ENCODE measurements around the gene PSMD2.
A peak's percentile ranks its signal among the peaks of the same experiment; 100 is the strongest.
"Not testable (repeated sequence)": the region's sequence is repeated elsewhere in the genome, so short reads cannot be mapped to it uniquely, and the experiment has no call there.

PSMD2 gene

DNA sequence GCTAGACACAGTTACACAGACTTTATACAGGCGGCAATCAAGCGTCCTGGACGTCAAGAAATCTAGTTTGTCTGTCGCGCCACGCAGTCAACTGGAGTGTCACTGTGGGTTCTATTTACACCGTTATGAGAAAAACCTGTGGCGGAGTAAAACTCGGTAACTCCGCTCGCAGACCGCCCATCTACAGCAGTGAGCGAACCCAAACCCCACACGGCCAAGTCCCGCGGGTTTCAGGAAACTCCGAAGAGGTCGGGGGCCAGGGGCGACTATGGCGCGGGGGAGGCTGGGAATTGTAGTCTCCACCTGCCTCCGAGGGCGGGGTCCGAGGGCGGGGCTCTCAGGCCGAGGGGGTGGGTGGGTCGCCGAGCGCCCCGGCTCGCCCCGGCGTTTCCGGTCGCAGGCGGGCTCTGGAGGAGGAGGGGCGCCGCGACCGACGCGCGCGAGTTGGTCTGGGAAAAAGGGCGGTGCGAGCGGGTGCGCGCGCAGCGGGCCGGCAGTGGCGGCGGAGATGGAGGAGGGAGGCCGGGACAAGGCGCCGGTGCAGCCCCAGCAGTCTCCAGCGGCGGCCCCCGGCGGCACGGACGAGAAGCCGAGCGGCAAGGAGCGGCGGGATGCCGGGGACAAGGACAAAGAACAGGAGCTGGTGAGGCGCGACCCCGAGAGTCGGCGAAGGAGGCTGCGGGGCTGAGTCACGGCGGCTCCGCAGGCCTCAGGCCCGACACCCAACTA, at the start of gene PSMD2:
Gene PSMD2, plus strand, starts transcription at position 483 of the 729 bp plus-strand sequence. Its CDS starts 26 bp downstream, at position 509.
- peak; percentile 99 for DNase-seq

DNA sequence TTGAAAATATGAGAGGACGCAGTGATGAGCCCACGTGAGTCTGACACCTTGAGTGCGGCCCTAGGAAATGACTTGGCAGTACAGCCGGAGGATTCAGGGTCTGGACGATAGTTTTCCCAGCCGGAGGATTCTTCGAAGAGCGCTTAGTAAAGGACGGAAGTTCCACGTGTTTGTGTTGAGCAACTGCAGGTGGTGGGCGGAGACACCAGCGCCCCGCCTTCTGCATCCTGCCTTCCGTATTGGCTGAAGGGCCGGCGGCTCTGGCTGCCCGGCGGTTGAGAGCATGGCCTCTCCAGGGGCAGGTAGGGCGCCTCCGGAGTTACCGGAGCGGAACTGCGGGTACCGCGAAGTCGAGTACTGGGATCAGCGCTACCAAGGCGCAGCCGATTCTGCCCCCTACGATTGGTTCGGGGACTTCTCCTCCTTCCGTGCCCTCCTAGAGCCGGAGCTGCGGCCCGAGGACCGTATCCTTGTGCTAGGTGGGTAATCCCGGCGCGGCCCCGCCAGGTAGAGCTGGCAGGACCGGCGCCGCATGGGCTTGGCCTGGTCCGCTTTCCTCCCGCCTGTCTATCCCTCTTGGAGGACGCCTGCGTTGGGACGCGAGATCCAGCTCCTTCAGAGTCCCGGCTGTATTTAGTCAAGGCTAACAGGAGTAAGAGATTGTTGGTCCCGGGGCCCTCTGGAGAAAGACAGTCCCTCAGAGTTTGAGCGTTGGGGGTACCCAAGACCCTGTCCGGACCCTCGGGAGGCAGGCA, 49.5 kb upstream of the PSMD2 start, which contains the start of gene EEF1AKMT4:
Gene EEF1AKMT4, plus strand, starts transcription at position 261 of the 755 bp plus-strand sequence. Its CDS starts 23 bp downstream, at position 284.
- DNase-seq: peak; percentile 99

DNA sequence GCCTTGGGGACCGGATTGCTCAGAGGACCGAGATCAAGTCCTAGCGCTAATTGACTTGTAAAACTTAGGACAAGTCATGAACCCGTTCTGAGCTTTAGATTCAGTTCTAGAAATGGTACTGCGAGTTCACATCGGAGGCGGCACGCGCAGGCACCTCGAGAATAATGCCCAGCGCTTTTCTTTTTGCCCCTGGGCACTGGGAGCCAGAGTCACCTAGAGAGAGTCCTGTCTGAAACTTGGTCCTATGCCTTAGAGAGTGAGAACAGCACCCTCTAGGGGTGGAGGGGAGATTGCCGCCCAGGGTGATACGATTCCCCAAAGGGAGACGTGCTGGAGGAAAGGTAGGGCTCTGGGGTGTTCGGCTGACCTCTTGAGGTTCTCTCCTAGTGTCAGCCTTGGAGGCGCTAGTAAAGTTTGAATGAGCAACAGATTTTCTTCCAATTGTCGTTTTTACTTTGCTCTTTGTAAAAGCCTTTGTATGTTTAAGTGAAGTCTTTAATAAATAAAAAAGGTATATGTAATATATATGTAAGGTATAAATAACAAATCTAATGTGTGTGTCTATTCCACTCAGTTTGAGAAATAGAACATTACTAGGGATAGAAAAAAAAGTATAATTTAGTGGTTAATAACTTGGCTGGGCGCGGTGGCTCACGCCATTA, 48.7 kb upstream of the PSMD2 start:
- DNase-seq: peak; percentile 96

DNA sequence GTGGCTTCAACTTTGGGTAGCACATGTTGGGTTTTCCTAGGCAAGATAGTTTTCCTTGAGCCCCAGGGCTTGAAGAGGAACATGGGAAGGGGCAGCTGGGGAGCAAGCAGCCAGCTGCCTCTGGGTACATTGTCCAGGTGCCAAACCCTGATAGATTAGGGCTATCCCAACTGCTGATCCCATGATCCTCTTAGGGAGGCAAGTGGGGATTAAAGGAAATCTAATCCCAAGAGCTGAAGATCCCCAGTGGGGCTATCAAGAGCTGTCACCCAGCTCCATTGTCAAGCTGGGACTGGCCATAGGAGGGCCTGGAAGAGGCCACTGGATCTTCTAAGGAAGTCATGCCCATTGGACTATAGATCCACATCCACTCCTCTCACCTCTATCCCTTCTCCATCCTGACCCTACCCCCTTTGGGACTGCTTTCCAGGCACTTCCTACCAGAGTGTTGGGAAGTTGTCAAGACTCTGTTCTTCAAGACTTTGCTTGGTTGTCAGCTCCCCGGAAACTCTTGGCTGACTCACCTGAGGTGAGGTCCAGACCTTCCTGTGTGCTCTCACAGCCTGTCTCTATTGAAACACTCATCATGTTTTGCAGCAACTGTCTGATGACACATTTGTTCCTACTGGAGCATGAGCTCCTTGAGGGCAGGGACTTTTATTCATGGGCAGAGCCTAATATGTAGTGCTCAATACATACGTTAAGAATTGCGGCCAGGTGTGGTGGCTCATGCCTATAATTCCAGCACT, 43.6 kb upstream of the PSMD2 start:
- no peak for DNase-seq

DNA sequence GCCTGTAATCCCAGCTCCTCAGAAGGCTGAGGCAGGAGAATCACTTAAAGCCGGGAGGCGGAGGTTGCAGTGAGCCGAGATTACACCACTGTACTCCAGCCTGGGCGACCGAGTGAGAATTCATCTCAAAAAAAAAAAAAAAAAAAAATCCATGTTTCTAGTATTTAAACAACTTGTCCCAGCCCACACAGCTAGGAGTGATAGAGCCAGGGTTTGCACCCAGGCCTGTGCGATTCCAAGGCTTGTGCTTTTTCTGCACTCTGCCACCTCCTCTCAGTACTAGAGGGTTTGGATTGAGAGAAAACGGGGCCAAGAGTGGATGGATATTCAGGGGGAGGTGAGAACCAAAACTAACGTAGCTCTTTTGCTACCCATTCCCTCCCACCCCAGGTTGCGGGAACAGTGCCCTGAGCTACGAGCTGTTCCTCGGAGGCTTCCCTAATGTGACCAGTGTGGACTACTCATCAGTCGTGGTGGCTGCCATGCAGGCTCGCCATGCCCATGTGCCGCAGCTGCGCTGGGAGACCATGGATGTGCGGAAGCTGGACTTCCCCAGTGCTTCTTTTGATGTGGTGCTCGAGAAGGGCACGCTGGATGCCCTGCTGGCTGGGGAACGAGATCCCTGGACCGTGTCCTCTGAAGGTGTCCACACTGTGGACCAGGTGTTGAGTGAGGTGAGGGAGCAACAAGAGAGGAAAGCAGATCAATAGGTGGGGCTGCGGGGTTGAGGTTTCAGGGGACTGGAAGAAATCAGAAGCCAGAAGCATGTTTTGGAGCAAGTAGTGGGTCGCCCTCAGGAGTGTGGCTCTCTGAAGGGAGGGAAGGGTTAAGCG, 41.7 kb upstream of the PSMD2 start:
- no peak for DNase-seq

DNA sequence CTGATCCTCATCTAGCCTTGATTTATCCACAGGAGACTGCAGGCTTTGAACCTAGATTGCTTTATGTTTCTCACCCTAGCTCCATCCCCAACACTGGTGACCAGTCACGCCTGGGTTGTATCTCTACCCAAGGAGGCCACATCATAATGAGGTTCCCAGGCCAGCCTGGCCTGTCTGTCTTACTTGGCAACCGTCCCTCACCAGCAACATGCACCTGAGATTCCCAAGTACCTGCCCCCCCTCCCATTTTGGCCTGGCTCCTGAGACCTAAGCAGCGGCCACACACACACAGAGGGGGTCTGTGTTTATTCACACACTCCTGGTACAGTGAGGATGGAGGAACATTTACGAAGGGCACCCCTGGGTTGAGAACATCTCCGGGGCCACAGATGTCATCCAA, 40.1 kb upstream of the PSMD2 start:
- no peak for DNase-seq

DNA sequence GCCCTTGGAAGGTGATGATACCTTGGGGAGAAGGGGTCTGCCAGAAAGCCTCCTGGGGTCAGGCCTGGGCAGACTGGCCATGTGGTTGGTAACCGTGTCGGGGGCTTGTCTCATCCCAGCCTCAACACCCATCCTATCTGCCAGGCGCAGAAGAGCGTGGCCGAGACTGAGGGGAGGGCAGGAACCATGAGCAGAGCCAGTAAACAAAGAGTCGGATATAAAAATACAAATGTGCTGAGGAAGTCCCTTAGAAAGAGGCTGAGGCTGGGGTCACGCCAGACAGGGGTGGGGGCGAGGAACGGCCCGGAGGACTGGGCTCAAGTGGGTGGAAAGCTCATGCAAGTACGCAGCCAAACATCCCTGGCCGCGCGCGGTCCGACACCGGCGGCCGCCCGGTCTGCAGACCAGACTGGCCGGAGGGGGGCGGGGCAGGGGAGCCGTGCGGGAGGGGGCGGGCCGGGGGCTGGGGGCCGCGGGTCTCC, 39.6 kb upstream of the PSMD2 start:
- DNase-seq: no peak

DNA sequence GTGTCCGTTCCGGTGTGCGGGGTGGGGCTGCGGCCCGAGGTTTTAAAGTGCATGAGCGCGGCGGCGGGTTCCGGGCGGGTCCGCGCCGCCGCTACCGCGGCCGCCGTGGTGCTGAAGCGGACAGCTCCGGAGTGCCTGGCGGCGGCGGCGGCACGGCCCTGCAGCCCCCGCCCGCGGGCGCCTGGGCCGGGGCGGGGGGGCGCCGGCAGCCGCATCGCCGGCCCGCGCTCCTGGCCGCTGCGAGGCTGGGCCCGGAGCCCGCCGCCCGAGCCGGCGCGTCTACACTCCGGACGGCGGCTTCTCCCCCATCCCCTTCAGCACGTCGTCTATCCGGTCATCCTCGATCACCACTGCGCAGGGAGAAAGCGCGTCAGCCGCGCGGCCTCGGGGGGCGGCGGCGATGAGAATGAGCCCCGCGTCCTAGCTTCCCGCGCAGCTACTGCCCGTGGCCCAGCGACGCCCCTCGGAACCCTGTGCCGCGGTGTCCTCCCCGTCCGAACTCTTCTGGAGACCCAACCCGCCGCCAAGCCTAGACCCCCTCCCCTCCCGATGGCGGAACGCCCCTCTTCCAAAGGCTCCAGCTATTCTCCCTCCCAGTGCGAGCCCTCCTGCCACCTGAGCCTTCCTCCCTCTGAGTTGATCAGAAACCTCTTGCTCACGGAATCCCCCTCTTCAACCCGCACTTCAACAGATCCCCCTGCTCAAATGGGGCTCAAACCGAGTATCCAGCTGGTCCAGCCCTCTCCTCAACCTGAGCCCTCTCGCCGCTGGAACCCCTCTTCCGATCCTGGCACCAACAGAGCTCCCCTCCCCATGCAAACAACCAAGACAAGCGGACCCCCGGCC, 38.9 kb upstream of the PSMD2 start:
- no peak for DNase-seq

DNA sequence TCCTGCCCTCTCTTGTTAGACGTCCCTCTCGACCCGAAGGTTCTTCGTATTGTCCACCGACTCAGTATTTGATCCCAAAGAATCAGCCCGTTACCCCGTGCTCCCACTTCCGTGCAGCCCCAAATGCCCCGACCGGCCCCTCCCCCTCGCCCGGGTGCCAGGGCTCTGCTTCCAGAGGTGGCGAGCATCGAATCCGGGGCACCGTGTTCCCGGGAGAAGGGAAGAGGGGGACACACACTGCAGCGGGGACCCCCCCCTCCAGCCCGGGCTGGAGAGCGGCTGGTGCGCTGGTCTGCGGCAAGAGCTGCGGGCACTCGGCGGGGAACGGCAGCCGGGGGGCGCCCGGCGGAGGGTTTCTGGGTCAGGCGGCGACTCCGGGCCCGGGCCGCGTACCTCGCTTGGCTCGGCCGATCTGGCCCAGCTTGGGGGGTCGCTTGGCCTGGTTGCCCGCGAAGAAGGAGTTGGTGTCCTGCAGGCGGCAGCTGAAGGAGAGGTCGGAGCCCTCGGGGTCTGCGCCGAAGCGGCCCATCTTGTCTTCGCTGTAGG, 38.2 kb upstream of the PSMD2 start:
- no peak for DNase-seq

DNA sequence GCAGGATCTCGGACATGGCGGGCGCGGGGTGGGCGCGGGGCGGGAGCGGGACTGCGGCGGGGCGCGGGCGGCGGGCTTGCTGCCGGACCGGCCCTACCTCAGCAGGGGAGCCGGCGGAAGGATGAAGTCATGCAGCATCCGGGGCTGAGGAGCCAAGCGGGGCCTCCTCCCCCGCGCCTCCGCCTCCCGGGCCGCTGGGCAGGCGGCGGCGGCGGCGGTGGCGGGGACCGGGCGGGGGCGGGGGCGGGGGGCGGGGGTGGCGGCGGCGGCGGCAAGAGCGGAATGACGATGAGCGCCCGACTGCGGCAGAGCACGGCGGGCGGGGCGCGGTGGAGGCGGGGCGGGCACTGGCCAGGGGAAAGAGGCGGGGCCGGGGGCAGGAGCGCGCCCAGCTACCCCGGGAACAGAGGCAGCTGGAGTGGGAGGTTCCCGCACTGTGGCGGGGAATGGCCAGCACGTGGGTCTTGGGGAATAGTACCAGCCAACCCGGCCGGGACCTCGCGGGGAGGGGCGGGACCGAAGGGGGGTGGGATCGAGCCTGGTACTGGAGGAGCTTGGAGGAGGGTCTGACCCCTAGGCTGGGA, 37.7 kb upstream of the PSMD2 start, which contains the start of gene CAMK2N2:
Gene CAMK2N2, minus strand, starts transcription at position 284 of the 584 bp plus-strand sequence. Its CDS starts 268 bp downstream, at position 16.
- DNase-seq: peak; percentile 98

DNA sequence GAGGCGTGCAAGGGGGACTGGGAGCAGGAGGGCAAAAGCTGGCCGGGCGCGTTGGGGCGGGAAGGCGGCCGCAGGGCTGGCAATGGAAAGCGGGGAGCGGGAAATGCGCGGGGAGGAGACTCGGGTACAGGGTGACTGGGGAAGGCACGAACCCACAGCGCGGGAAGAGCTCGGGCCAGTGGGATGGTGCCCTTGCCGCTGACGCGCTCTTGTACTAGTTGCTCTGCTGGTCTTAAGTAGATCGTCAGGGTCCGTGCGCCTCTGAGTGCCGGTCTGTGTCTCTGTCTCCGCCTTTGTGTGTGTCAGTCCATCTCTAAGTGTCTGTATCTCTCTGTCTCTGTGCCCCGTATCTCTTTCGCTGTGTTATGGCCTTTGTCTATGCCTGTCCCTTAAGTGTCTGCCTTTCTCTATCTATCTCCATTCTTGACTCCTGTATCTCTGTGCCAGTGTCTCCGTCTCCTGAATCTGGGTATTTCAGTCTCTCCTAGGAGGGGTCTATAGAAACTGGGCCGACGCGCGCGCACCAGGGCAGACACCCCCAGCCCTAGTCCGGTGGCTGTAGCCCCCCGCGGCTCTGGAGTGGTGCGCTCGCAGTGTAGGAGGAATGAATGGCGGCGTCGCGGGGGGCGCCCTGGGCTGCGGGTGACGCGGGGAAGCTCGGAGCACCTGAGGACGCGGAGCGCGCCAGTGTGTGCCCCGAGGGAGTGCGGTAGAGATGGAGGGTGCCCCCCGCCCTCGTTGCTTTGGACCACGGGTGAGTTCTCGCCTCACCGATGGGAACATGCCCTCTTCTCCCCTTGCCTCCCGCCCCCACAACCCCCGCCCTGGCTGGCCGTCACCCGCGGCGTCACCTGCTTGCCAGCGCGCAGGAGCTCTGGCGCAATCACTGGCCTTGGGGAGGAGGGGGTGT, 36.9 kb upstream of the PSMD2 start:
- DNase-seq: peak; percentile 89

DNA sequence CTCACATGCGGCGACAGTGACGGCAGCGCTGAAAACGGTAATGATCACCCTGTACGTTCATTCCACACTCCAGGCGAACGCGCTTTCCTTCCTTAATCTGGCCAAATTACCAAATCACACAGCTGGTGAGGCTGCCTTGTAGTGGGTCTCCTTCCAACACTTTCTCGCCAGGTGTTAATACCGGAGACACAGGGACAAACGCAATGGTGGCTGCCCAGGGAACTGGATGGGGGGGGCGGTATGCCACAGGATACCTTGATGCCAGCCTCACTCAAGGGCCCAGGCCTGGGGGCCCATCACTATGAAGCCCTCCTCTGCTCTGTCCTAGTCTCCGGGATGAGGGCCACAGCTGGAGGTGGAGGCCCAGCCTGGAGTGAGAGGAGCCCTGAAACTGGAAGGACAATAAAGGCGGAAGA, 36.3 kb upstream of the PSMD2 start:
- no peak for DNase-seq

DNA sequence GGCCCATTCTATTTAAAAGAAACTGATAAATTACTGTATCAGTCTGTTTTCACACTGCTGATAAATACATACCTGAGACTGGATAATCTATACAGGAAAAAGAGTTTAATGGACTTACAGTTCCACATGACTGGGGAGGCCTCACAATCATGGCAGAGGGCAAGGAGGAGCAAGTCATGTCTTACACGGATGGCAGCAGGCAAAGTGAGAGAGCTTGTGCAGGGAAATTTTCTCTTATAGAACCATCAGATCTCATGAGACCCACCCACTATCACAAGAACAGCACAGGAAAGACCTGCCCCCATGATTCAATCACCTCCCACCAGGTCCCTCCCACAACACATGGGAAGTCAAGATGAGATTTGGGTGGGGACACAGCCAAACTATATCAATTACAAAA, 31.8 kb upstream of the PSMD2 start:
- not testable (repeated sequence) for DNase-seq

DNA sequence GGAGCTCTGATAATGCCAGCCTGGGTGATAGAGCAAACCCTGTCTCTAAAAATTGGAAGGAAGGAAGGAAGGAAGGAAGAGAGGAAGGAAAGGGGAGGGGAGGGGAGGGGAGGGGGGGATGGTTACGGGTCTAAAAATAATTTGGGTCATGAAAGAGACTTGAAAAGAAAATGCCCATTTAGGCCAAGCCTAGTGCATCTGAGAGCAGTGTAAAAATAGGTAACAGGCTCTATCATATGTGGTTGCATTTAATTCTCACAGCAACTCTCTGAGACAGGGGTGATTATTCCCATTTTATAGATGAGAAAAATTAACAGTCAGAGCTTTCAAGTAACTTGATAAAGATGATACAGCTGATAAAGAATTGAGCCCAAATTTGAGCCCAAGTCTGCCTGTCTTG, 26.8 kb upstream of the PSMD2 start:
- DNase-seq: no peak

DNA sequence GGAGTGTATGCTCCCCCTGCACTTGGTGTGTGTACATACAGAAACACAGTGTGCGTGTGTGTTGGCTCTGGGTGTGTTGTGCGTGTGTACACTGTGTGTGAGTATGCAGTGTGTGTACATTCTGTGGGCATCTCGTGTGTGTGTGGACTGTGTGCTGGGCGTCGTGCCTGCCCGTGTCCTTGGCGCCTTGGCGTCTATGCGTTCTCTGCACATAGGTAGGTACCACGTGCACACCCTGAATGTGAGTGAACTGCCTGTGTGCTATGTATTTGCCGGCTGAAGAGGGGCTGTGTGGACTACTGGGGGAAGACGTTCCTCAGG, 23.7 kb upstream of the PSMD2 start:
- no peak for DNase-seq

DNA sequence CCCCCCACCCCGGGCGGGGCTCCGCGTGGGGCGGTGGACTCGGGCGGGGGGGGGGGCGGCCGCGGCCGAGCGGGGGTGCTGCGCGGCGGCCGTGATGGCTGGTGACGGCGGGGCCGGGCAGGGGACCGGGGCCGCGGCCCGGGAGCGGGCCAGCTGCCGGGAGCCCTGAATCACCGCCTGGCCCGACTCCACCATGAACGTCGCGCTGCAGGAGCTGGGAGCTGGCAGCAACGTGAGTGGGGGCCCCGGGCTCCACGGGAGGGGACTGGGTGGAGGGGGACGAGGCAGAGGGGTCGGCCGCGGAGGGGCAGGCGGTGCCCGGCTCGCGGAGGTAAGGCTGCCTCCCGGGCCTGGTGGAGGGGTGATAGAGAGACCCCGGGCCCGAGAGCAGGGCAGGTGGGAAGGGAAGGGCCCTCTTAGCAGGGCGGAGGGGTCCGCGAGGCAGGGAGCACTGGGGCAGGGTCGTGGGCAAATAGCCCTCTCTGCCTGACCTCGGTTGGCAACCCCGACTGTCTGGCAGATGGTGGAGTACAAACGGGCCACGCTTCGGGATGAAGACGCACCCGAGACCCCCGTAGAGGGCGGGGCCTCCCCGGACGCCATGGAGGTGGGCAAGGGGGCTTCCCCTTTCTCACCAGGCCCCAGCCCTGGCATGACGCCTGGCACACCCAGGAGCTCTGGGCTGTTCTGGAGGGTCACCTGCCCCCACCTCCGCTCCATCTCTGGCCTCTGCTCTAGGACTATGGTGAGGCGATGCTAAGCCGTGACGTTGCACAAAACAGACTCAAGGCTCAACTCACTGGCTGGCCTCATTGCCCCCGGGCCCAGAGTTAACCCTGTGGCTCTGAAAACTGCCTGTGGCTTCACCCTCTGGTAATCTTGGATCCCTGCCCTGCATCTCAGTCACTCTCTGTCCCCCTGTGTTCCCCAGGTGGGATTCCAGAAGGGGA, 22.8 kb upstream of the PSMD2 start, which contains the start of gene ECE2:
Gene ECE2, plus strand, starts transcription at position 62 of the 950 bp plus-strand sequence. Its CDS starts 132 bp downstream, at position 194.
- no peak for DNase-seq

DNA sequence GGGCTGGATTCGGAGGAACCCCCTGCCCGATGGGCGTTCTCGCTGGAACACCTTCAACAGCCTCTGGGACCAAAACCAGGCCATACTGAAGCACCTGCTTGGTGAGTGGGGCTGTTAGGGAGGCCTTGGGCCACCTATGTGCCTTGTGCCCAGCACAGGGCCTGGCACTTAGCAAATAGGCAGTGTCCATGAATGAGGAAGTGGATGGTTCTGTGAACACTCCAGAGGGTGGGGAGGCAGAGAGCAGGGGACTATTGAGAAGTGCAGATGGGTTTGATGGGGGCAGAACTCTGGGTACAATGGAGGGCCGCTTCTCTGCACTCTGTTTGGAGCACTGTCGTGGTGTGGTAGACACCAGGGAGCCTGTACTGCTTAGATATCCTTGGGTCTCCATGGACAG, 21.7 kb upstream of the PSMD2 start:
- no peak for DNase-seq

DNA sequence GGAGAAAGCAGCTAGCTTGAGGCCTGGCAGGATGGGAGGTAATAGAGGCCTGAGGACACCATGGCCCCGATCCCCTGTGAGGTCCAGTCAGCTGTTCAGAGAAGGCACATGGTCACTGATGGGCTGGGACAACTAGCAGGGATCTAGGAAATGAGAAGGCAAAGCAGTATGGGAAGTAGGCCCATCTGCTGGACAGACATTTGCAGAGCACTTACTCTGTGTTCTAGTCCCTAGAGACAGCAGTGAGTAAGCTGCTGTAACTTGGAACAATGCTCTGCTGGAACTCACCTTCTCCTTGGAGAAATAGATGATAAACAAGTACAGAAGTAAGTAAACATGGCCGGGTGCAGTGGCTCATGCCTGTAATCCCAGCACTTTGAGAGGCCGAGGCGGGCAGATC, 16.1 kb upstream of the PSMD2 start:
- no peak for DNase-seq
